ENCODE results near the gene RPS26.

- no peak for TF ChIP-seq REST (IDR thresholded peaks at IDR 0.05; ENCODE audit: insufficient read depth in 1 of 2, low read depth in 2 of 2, low read length in 1 of 2)
- no peak for TF ChIP-seq CTCF (IDR thresholded peaks at IDR 0.05)
- no peak for TF ChIP-seq POLR2AphosphoS5 (IDR thresholded peaks at IDR 0.05; ENCODE audit: low read depth, low read length)
These were observed 21.3 kb downstream of the RPS26 start for GRCh38 chr12:56062996-56063395.
